HG03064 (cell line): Measurements from ENCODE around the gene CCDC169.
"Not testable (repeated sequence)": the region's sequence is repeated elsewhere in the genome, so short reads cannot be mapped to it uniquely, and the experiment has no call there.

Experiments
- ATAC-seq: cut with Tn5 transposase; IDR thresholded peaks from one replicate; pipeline ENCODE4 v1.9.1; 2021; ENCODE audit warnings: low read depth; ENCODE audit not compliant: unreplicated experiment

The CCDC169 gene

GRCh38 chr13:36319793-36320192 is 22.2 kb upstream of the CCDC169 start:
- ATAC-seq, result not testable (repeated sequence)

- ATAC-seq, result no peak
Measured at GRCh38 chr13:36313047-36313969, 15.7 kb upstream of the CCDC169 start.

- ATAC-seq, result no peak
Measured at GRCh38 chr13:36310417-36311108, 12.9 kb upstream of the CCDC169 start.

GRCh38 chr13:36302289-36302688 is 4.7 kb upstream of the CCDC169 start:
- ATAC-seq, result no peak

- not testable (repeated sequence) for ATAC-seq
Measured at GRCh38 chr13:36299469-36299868, 1.9 kb upstream of the CCDC169 start.

- no peak for ATAC-seq
Measured at GRCh38 chr13:36298535-36299068, 988 bp upstream of the CCDC169 start.

- no peak for ATAC-seq
Measured at GRCh38 chr13:36294096-36294495, 3.5 kb downstream of the CCDC169 start.

GRCh38 chr13:36293497-36293896 is 4.1 kb downstream of the CCDC169 start:
- no peak for ATAC-seq

- no peak for ATAC-seq
Measured at GRCh38 chr13:36288794-36289391, 8.7 kb downstream of the CCDC169 start.

GRCh38 chr13:36286006-36286405 is 11.6 kb downstream of the CCDC169 start:
- no peak for ATAC-seq

GRCh38 chr13:36282821-36283432 is 14.7 kb downstream of the CCDC169 start:
- no peak for ATAC-seq

- ATAC-seq, result no peak
Measured at GRCh38 chr13:36275190-36276002, 22.2 kb downstream of the CCDC169 start.

- ATAC-seq, result no peak
Measured at GRCh38 chr13:36273431-36273830, 24.2 kb downstream of the CCDC169 start.

GRCh38 chr13:36261976-36262375 is 35.6 kb downstream of the CCDC169 start:
- no peak for ATAC-seq

GRCh38 chr13:36261011-36261410 is 36.6 kb downstream of the CCDC169 start:
- no peak for ATAC-seq

- ATAC-seq, result no peak
Measured at GRCh38 chr13:36259361-36260137, 38.1 kb downstream of the CCDC169 start.

GRCh38 chr13:36258831-36259230 is 38.8 kb downstream of the CCDC169 start:
- no peak for ATAC-seq

- no peak for ATAC-seq
Measured at GRCh38 chr13:36251526-36251925, 46.1 kb downstream of the CCDC169 start.

- no peak for ATAC-seq
Measured at GRCh38 chr13:36251017-36251416, 46.6 kb downstream of the CCDC169 start.
